ENCODE results near the gene CABCOCO1.

DNA sequence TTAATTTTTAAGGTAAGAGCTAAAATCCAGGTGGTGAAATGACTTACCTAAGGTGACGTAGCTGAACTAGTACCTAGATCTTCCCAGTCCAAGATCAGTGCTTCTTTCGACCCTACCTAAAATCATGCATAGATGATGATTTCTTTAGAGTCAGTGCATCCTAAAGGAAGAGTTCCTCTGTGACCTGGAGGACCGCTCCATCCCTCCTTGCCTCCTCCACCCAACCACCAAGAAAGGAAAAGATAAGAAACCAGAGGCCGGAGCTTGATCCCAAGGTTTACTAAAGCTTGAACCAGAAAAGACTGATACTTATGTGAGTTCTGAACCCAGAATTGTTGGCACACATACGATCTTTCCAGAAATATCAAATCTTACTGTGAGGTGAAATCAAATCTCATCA, 101.8 kb downstream of the CABCOCO1 start:
- no peak for TF ChIP-seq MYC (CRISPR knock-in tag; IDR thresholded peaks at IDR 0.05; ENCODE audit: borderline replicate concordance)
- TF ChIP-seq, protein P1, sequence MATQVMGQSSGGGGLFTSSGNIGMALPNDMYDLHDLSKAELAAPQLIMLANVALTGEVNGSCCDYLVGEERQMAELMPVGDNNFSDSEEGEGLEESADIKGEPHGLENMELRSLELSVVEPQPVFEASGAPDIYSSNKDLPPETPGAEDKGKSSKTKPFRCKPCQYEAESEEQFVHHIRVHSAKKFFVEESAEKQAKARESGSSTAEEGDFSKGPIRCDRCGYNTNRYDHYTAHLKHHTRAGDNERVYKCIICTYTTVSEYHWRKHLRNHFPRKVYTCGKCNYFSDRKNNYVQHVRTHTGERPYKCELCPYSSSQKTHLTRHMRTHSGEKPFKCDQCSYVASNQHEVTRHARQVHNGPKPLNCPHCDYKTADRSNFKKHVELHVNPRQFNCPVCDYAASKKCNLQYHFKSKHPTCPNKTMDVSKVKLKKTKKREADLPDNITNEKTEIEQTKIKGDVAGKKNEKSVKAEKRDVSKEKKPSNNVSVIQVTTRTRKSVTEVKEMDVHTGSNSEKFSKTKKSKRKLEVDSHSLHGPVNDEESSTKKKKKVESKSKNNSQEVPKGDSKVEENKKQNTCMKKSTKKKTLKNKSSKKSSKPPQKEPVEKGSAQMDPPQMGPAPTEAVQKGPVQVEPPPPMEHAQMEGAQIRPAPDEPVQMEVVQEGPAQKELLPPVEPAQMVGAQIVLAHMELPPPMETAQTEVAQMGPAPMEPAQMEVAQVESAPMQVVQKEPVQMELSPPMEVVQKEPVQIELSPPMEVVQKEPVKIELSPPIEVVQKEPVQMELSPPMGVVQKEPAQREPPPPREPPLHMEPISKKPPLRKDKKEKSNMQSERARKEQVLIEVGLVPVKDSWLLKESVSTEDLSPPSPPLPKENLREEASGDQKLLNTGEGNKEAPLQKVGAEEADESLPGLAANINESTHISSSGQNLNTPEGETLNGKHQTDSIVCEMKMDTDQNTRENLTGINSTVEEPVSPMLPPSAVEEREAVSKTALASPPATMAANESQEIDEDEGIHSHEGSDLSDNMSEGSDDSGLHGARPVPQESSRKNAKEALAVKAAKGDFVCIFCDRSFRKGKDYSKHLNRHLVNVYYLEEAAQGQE (IDR thresholded peaks at IDR 0.05; ENCODE audit: borderline replicate concordance in 1 of 2, low read depth in 1 of 2, low read length in 2 of 2) = no peak
- TF ChIP-seq GMEB1 (CRISPR knock-in tag; IDR thresholded peaks at IDR 0.05; ENCODE audit: borderline replicate concordance) = no peak
- TF ChIP-seq, protein P2, sequence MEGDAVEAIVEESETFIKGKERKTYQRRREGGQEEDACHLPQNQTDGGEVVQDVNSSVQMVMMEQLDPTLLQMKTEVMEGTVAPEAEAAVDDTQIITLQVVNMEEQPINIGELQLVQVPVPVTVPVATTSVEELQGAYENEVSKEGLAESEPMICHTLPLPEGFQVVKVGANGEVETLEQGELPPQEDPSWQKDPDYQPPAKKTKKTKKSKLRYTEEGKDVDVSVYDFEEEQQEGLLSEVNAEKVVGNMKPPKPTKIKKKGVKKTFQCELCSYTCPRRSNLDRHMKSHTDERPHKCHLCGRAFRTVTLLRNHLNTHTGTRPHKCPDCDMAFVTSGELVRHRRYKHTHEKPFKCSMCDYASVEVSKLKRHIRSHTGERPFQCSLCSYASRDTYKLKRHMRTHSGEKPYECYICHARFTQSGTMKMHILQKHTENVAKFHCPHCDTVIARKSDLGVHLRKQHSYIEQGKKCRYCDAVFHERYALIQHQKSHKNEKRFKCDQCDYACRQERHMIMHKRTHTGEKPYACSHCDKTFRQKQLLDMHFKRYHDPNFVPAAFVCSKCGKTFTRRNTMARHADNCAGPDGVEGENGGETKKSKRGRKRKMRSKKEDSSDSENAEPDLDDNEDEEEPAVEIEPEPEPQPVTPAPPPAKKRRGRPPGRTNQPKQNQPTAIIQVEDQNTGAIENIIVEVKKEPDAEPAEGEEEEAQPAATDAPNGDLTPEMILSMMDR (CRISPR knock-in tag; IDR thresholded peaks at IDR 0.05) = no peak
- TF ChIP-seq ZC3H4 (CRISPR knock-in tag; IDR thresholded peaks at IDR 0.05; ENCODE audit: borderline replicate concordance) = no peak
- no peak for TF ChIP-seq CBFB (CRISPR knock-in tag; IDR thresholded peaks at IDR 0.05)
- TF ChIP-seq ARNT (IDR thresholded peaks at IDR 0.05) = no peak

Data from HepG2 (cell line).